Ovary (tissue), 3 donors: Measurements from ENCODE around the gene JMJD7.

Source experiments
- CTCF ChIP-seq, 3 donors: fragments of 450-650 bp in 2 of 3; fragments of 200-600 bp in 1 of 3; IDR thresholded peaks; one replicate each; pipeline versions ENCODE4 v1.5.1 to v1.8.0; 2016 to 2022; ENCODE audit warnings: antibody characterized with exemption in 3 of 3, mild to moderate bottlenecking in 1 of 3
- EP300 ChIP-seq: sonication (generic); formaldehyde crosslinking; IDR thresholded peaks from one replicate; pipeline ENCODE4 v1.6.1; 2017; ENCODE audit warnings: antibody characterized with exemption
- donor health status: DM: no; HTN: no; CAD: no.

GRCh38 chr15:41827880-41828806 is at the start of gene JMJD7:
- no peak for TF ChIP-seq CTCF (IDR thresholded peaks at IDR 0.05)
- no peak for TF ChIP-seq EP300
